ENCODE data around the gene LRRTM3. TPM values are rescaled to one million over a fixed set of nuclear protein-coding genes. Genes with fewer than 3 reads are reported as not detected.

LRRTM3 gene
- total RNA-seq, 1 experiment from 2014 or later, result 0.96 TPM

DNA sequence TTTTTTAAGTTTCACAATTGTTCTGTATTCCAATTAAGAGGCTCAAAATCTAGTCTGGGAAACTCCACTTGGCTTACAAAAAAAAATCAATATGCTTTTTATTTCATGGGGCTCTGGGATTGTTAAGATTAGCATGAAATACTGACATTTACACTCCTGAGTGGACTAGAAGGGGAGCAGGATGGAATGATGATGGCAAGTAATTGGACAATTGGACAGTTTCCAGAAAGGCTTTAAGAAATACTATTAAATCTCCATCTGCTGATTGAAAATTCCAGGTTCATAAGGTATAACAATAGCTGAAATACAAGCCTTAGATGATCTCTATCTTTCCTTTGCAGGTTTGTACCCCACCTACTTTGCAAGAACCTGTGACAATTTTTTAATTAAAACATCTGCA, 184.4 kb downstream of the LRRTM3 start:
- Histone ChIP-seq H3K4ac (ENCODE audit: low read depth, low read length) (no peak overlapping the region), H3K9me3 (ENCODE audit: control insufficient read depth, low read depth, low read length) (no peaks in the 10 kb centered on the region), H3K79me1 (ENCODE audit: insufficient read depth, low read depth, low read length, poor library complexity, severe bottlenecking) (no peaks in the 10 kb centered on the region), H3K14ac (ENCODE audit: insufficient read depth, low read length) (no peak overlapping the region), H3K9ac (ENCODE audit: extremely low read depth, insufficient read length, low read length) (no peak overlapping the region), H4K91ac (ENCODE audit: insufficient read length, low read depth, low read length) (no peak overlapping the region), H3K4me2 (ENCODE audit: insufficient read depth, insufficient read length, low read length) (no peak overlapping the region), H3K56ac (ENCODE audit: insufficient read length, low read depth, low read length) (no peak overlapping the region), H2BK20ac (ENCODE audit: low read depth, low read length, poor library complexity, severe bottlenecking) (no peak overlapping the region), H3K27me3 (ENCODE audit: insufficient read depth, low read length) (no peaks in the 10 kb centered on the region), H3K27ac (ENCODE audit: insufficient read length, low read depth, low read length) (no peak overlapping the region), H2AFZ (ENCODE audit: low read length) (no peak overlapping the region), H4K8ac (replicated peaks; ENCODE audit: insufficient read length, low read depth, low read length) (no peak overlapping the region), H2BK12ac (ENCODE audit: insufficient read length, low read depth, low read length) (no peak overlapping the region), H3K18ac (ENCODE audit: insufficient read length, low read depth, low read length) (no peak overlapping the region), H3K23me2 (ENCODE audit: insufficient read length, low read depth, low read length, poor library complexity, severe bottlenecking) (no peaks in the 10 kb centered on the region), H3K23ac (ENCODE audit: insufficient read length, low read depth, low read length) (no peak overlapping the region), H4K20me1 (ENCODE audit: control insufficient read depth, insufficient read depth, insufficient read length) (no peaks in the 10 kb centered on the region), H3T11ph (ENCODE audit: low read length) (no peak overlapping the region), H2BK15ac (ENCODE audit: low read depth, low read length) (no peak overlapping the region), H2AK5ac (ENCODE audit: insufficient read length, low read length) (no peak overlapping the region), H2BK5ac (ENCODE audit: insufficient read length, low read length) (no peak overlapping the region), H4K5ac (ENCODE audit: insufficient read length, low read depth, low read length) (no peak overlapping the region), H3K4me1 (ENCODE audit: insufficient read depth, low read length) (no peaks in the 10 kb centered on the region), H2BK120ac (ENCODE audit: low read depth, low read length, poor library complexity, severe bottlenecking) (no peak overlapping the region), H3K79me2 (ENCODE audit: insufficient read depth, low read length) (no peaks in the 10 kb centered on the region)
- Mint-ChIP-seq H3K36me3 (ENCODE audit: insufficient read depth in 1 of 3, low read depth in 3 of 3) (no peaks in the 10 kb centered on the region), H3K4me3 (no peak overlapping the region), H3K27ac (no peak overlapping the region), H3K4me1 (no peaks in the 10 kb centered on the region), H3K9me3 (no peaks in the 10 kb centered on the region), H3K27me3 (ENCODE audit: low read depth) (no peaks in the 10 kb centered on the region)
- no peak for DNase-seq
- TF ChIP-seq, protein P1, sequence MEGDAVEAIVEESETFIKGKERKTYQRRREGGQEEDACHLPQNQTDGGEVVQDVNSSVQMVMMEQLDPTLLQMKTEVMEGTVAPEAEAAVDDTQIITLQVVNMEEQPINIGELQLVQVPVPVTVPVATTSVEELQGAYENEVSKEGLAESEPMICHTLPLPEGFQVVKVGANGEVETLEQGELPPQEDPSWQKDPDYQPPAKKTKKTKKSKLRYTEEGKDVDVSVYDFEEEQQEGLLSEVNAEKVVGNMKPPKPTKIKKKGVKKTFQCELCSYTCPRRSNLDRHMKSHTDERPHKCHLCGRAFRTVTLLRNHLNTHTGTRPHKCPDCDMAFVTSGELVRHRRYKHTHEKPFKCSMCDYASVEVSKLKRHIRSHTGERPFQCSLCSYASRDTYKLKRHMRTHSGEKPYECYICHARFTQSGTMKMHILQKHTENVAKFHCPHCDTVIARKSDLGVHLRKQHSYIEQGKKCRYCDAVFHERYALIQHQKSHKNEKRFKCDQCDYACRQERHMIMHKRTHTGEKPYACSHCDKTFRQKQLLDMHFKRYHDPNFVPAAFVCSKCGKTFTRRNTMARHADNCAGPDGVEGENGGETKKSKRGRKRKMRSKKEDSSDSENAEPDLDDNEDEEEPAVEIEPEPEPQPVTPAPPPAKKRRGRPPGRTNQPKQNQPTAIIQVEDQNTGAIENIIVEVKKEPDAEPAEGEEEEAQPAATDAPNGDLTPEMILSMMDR (conservative IDR thresholded peaks at IDR 0.05), result no peak
